Measurements from ENCODE around the gene DHTKD1. TPM values are rescaled to one million over a fixed set of nuclear protein-coding genes. Genes with fewer than 3 reads are reported as not detected.

Gene DHTKD1
- total RNA-seq, 2 experiments from 2014 or later, result 5.1 to 5.3 TPM

GRCh38 chr10:12150163-12150562 lies 81.4 kb downstream of the DHTKD1 start:
- POLR2A ChIA-PET, result no interaction called here
- peaks cover 60% of the 10 kb centered on the region for H3K36me3 Mint-ChIP-seq (ENCODE audit: low read depth)

GRCh38 chr10:12154516-12154915 lies 85.8 kb downstream of the DHTKD1 start:
- Mint-ChIP-seq H3K9me3 (no peaks in the 10 kb centered on the region), H3K27ac (no peak overlapping the region), H3K4me3 (no peak overlapping the region), H3K27me3 (no peaks in the 10 kb centered on the region), H3K36me3 (ENCODE audit: low read depth) (peaks cover 64% of the 10 kb centered on the region), H3K4me1 (ENCODE audit: low read depth) (no peaks in the 10 kb centered on the region)
- DNase-seq (no peak), ATAC-seq (ENCODE audit: poor library complexity) (no peak)
- no peaks in the 10 kb centered on the region for H3K9me3 ChIP-seq (ENCODE audit: control insufficient read depth in 1 of 2, insufficient read depth in 1 of 2, low read length in 2 of 2)
- H3K4me3 ChIP-seq (ENCODE audit: low read length), result no peak overlapping the region
- CTCF ChIA-PET, result no interaction called here
- no peak overlapping the region for H3K27ac ChIP-seq (ENCODE audit: low read depth in 1 of 2, low read length in 2 of 2)
- no peaks in the 10 kb centered on the region for H3K4me1 ChIP-seq (ENCODE audit: insufficient read depth, low read length)
- peaks cover 34% of the 10 kb centered on the region for H3K36me3 ChIP-seq (ENCODE audit: insufficient read depth, low read length)
- POLR2A ChIA-PET, result no interaction called here
- no peak for TF ChIP-seq CTCF (IDR thresholded peaks at IDR 0.05)
- intact Hi-C loops (cut with DNase I, micrococcal nuclease), result no loop called here
- H3K27me3 ChIP-seq (ENCODE audit: control insufficient read depth in 1 of 2, insufficient read depth in 2 of 2, low read length in 2 of 2), result no peaks in the 10 kb centered on the region

More at GRCh38 chr10:12150163-12150562, 81.4 kb downstream of the DHTKD1 start:
- Histone ChIP-seq H3K27ac (ENCODE audit: low read depth in 1 of 2, low read length in 2 of 2) (no peak overlapping the region), H3K9me3 (ENCODE audit: control insufficient read depth in 1 of 2, insufficient read depth in 1 of 2, low read length in 2 of 2) (no peaks in the 10 kb centered on the region), H3K4me3 (ENCODE audit: low read length) (no peak overlapping the region), H3K4me1 (ENCODE audit: insufficient read depth, low read length) (no peaks in the 10 kb centered on the region), H3K27me3 (ENCODE audit: control insufficient read depth in 1 of 2, insufficient read depth in 2 of 2, low read length in 2 of 2) (no peaks in the 10 kb centered on the region), H3K36me3 (ENCODE audit: insufficient read depth, low read length) (peaks cover 27% of the 10 kb centered on the region)
- TF ChIP-seq CTCF (IDR thresholded peaks at IDR 0.05), result no peak
- Mint-ChIP-seq H3K4me3 (no peak overlapping the region), H3K9me3 (no peaks in the 10 kb centered on the region), H3K27ac (no peak overlapping the region), H3K4me1 (ENCODE audit: low read depth) (no peaks in the 10 kb centered on the region), H3K27me3 (no peaks in the 10 kb centered on the region)
- CTCF ChIA-PET, result no interaction called here
- ATAC-seq (ENCODE audit: poor library complexity), result no peak
- intact Hi-C loops (cut with DNase I, micrococcal nuclease), result no loop called here
- DNase-seq, result no peak

GRCh38 chr10:12156367-12157123 lies 87.8 kb downstream of the DHTKD1 start:
- H3K27me3 Mint-ChIP-seq, result no peaks in the 10 kb centered on the region
- H3K4me3 ChIP-seq (ENCODE audit: low read length), result no peak overlapping the region
- ATAC-seq (ENCODE audit: poor library complexity) (no peak), DNase-seq (no peak)
- no peak overlapping the region for H3K27ac Mint-ChIP-seq
- H3K4me3 Mint-ChIP-seq, result no peak overlapping the region
- H3K36me3 ChIP-seq (ENCODE audit: insufficient read depth, low read length), result peaks cover 35% of the 10 kb centered on the region
- no peaks in the 10 kb centered on the region for H3K4me1 ChIP-seq (ENCODE audit: insufficient read depth, low read length)
- ChIA-PET CTCF (no interaction called here), POLR2A (no interaction called here)
- H3K36me3 Mint-ChIP-seq (ENCODE audit: low read depth), result peaks cover 70% of the 10 kb centered on the region
- no peak for TF ChIP-seq CTCF (IDR thresholded peaks at IDR 0.05)
- intact Hi-C loops (cut with DNase I, micrococcal nuclease), result no loop called here
- no peak overlapping the region for H3K27ac ChIP-seq (ENCODE audit: low read depth in 1 of 2, low read length in 2 of 2)
- H3K27me3 ChIP-seq (ENCODE audit: control insufficient read depth in 1 of 2, insufficient read depth in 2 of 2, low read length in 2 of 2), result no peaks in the 10 kb centered on the region
- H3K9me3 Mint-ChIP-seq, result no peaks in the 10 kb centered on the region
- no peaks in the 10 kb centered on the region for H3K9me3 ChIP-seq (ENCODE audit: control insufficient read depth in 1 of 2, insufficient read depth in 1 of 2, low read length in 2 of 2)
- no peaks in the 10 kb centered on the region for H3K4me1 Mint-ChIP-seq (ENCODE audit: low read depth)

Measured in CD4-positive, alpha-beta T cell (primary cell).